SH-SY5Y (cell line): ENCODE measurements around the gene SPOP.

Experiments
- GATA2 ChIP-seq: IDR thresholded peaks from 2 replicates; pipeline ENCODE4 v1.6.1; 2011; ENCODE audit warnings: mild to moderate bottlenecking, low read depth, low read length
- GATA3 ChIP-seq: IDR thresholded peaks from 2 replicates; pipeline ENCODE4 v1.6.1; 2011; ENCODE audit warnings: low read depth, mild to moderate bottlenecking, low read length, moderate library complexity

- TF ChIP-seq GATA3, result no peak
- TF ChIP-seq GATA2, result no peak
These were observed 121.5 kb downstream of the SPOP start for GRCh38 chr17:49556223-49556943.
